Body of pancreas (tissue), 4 donors: Measurements from ENCODE around the gene CNPPD1.

Experiments
- POLR2A ChIP-seq, 3 donors: fragments of 450-650 bp; IDR thresholded peaks; one replicate each; pipeline ENCODE4 v1.6.1; 2016; ENCODE audit warnings: antibody characterized with exemption in 3 of 3, mild to moderate bottlenecking in 2 of 3
- TF ChIP-seq, protein P1 (sequence below), 7 experiments: fragments of 450-650 bp in 4 of 7; fragments of 200-600 bp in 3 of 7; sonication (generic) in 3 of 7; IDR thresholded peaks; one replicate each; pipeline ENCODE4 v1.5.1; 2016 to 2019; ENCODE audit warnings: antibody characterized with exemption in 7 of 7

DNA sequence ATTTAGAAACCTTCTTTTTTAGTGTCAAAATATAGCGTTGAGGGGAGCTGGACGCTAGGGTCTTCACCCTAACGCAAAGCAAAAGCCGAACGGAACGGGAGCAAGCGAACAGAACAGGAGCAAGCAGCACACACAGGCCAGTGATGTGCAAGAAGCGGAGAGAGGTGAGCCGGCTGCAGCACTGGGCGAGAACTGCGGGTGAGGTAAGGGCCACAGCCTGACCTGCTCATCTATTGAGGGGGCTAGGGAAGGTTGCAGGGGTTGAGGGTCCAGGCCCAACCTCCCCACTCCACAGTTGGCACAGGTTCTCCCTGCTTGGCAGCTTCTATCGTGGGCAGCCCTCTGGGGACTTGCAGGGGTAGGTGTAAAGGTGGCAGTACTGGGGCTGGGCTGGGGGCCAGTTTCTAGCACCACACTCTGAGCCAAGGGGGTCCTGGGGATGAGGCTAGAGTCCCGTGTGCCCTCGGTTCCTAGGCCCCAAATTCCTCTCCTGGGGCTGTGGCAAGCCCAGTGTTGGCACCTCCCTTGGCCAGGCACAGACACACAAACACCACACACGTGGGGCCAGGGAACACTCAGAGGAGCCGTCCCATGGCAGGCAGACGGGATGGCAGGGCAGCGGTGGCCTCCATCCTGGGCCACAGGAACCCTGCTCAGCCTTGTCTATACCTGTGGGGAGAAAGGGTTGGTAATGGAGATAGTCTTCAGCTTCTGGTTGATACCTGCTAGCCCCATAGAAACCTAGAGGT, 43.2 kb upstream of the CNPPD1 start:
- TF ChIP-seq, protein P1, sequence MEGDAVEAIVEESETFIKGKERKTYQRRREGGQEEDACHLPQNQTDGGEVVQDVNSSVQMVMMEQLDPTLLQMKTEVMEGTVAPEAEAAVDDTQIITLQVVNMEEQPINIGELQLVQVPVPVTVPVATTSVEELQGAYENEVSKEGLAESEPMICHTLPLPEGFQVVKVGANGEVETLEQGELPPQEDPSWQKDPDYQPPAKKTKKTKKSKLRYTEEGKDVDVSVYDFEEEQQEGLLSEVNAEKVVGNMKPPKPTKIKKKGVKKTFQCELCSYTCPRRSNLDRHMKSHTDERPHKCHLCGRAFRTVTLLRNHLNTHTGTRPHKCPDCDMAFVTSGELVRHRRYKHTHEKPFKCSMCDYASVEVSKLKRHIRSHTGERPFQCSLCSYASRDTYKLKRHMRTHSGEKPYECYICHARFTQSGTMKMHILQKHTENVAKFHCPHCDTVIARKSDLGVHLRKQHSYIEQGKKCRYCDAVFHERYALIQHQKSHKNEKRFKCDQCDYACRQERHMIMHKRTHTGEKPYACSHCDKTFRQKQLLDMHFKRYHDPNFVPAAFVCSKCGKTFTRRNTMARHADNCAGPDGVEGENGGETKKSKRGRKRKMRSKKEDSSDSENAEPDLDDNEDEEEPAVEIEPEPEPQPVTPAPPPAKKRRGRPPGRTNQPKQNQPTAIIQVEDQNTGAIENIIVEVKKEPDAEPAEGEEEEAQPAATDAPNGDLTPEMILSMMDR (IDR thresholded peaks at IDR 0.05), result no peak
- no peak for TF ChIP-seq POLR2A (IDR thresholded peaks at IDR 0.05)
